Measurements from ENCODE around the gene BTBD6. TPM values are rescaled to one million over a fixed set of nuclear protein-coding genes. Genes with fewer than 3 reads are reported as not detected.

BTBD6 gene
- total and polyA plus RNA-seq, 5 experiments from 2014 or later: 5.5 to 42.8 (median 15.6) TPM

GRCh38 chr14:105204931-105205672 lies 43.2 kb upstream of the BTBD6 start:
- Mint-ChIP-seq H3K36me3 (peaks cover 0 to under 1% (median 0%) of the 10 kb centered on the region in 3 donors), H3K27me3 (peaks cover 0 to 8% (median 0%) of the 10 kb centered on the region in 5 donors), H3K4me3 (no peak overlapping the region), H3K4me1 (peaks cover 9 to 30% (median 16%) of the 10 kb centered on the region in 4 donors), H3K9me3 (no peaks in the 10 kb centered on the region), H3K27ac (peak overlapping the region in 2 of 10 donors; percentile 22 to 50)
- POLR2A ChIA-PET: interaction anchor here (1.2 kb wide), 1 partner anchor 10 kb away, joined by 4 read pairs; no protein-coding TSS in a partner anchor
- DNase-seq: no peak
- ATAC-seq: no peak

- Mint-ChIP-seq H3K9me3 (no peaks in the 10 kb centered on the region), H3K27me3 (peaks cover 0 to 1% (median 0%) of the 10 kb centered on the region in 5 donors), H3K4me1 (peaks cover 7 to 30% (median 16%) of the 10 kb centered on the region in 4 donors), H3K4me3 (no peak overlapping the region), H3K36me3 (peaks cover 0 to 4% (median 0%) of the 10 kb centered on the region in 3 donors), H3K27ac (no peak overlapping the region)
- POLR2A ChIA-PET: no interaction called here
- DNase-seq: no peak
- ATAC-seq: no peak
Measured at GRCh38 chr14:105205673-105206208, 42.6 kb upstream of the BTBD6 start.

GRCh38 chr14:105206873-105207272 lies 41.5 kb upstream of the BTBD6 start:
- Mint-ChIP-seq H3K27ac (no peak overlapping the region), H3K4me3 (no peak overlapping the region), H3K27me3 (no peaks in the 10 kb centered on the region), H3K9me3 (no peaks in the 10 kb centered on the region), H3K36me3 (peaks cover 0 to 12% (median 0%) of the 10 kb centered on the region in 3 donors), H3K4me1 (peaks cover 3 to 23% (median 11%) of the 10 kb centered on the region in 4 donors)
- no peak for DNase-seq
- no peak for ATAC-seq
- POLR2A ChIA-PET: no interaction called here

- DNase-seq (no peak), ATAC-seq (peak; percentile 33 to 46)
- Mint-ChIP-seq H3K4me1 (peaks cover 1 to 17% (median 6%) of the 10 kb centered on the region in 4 donors), H3K9me3 (no peaks in the 10 kb centered on the region), H3K36me3 (peaks cover 0 to 16% (median 2%) of the 10 kb centered on the region in 3 donors), H3K27ac (no peak overlapping the region), H3K27me3 (no peaks in the 10 kb centered on the region), H3K4me3 (no peak overlapping the region)
- POLR2A ChIA-PET: no interaction called here
Measured at GRCh38 chr14:105207460-105207901, 40.9 kb upstream of the BTBD6 start.

GRCh38 chr14:105207996-105208737 lies 40.2 kb upstream of the BTBD6 start:
- Mint-ChIP-seq H3K27ac (peak overlapping the region in 1 of 10 donors; percentile 56), H3K4me1 (peaks cover 0 to 12% (median 2%) of the 10 kb centered on the region in 4 donors), H3K36me3 (peaks cover 0 to 16% (median 2%) of the 10 kb centered on the region in 3 donors), H3K4me3 (no peak overlapping the region), H3K9me3 (no peaks in the 10 kb centered on the region), H3K27me3 (no peaks in the 10 kb centered on the region)
- ATAC-seq (no peak), DNase-seq (no peak)
- POLR2A ChIA-PET: no interaction called here

GRCh38 chr14:105208738-105209075 lies 39.6 kb upstream of the BTBD6 start:
- no peak for DNase-seq
- no peak overlapping the region for H3K27ac Mint-ChIP-seq
- H3K9me3 Mint-ChIP-seq: no peaks in the 10 kb centered on the region
- H3K27me3 Mint-ChIP-seq: no peaks in the 10 kb centered on the region
- no peak overlapping the region for H3K4me3 Mint-ChIP-seq
- ATAC-seq: no peak
- POLR2A ChIA-PET: no interaction called here
- peaks cover 0 to 16% (median 2%) of the 10 kb centered on the region in 3 donors for H3K36me3 Mint-ChIP-seq
- peaks cover 0 to 12% (median 2%) of the 10 kb centered on the region in 4 donors for H3K4me1 Mint-ChIP-seq

- Mint-ChIP-seq H3K36me3 (peaks cover 0 to 16% (median 2%) of the 10 kb centered on the region in 3 donors), H3K4me1 (peaks cover 0 to 12% (median 2%) of the 10 kb centered on the region in 4 donors), H3K27ac (no peak overlapping the region), H3K4me3 (no peak overlapping the region), H3K9me3 (no peaks in the 10 kb centered on the region), H3K27me3 (no peaks in the 10 kb centered on the region)
- no peak for DNase-seq
- POLR2A ChIA-PET: no interaction called here
- no peak for ATAC-seq
Measured at GRCh38 chr14:105209091-105209490, 39.2 kb upstream of the BTBD6 start.

GRCh38 chr14:105209646-105210045 lies 38.7 kb upstream of the BTBD6 start:
- Mint-ChIP-seq H3K27me3 (no peaks in the 10 kb centered on the region), H3K27ac (no peak overlapping the region), H3K4me1 (peaks cover 0 to 7% (median under 1%) of the 10 kb centered on the region in 4 donors), H3K36me3 (peaks cover 0 to 16% (median 2%) of the 10 kb centered on the region in 3 donors), H3K4me3 (no peak overlapping the region), H3K9me3 (no peaks in the 10 kb centered on the region)
- DNase-seq (no peak), ATAC-seq (no peak)
- POLR2A ChIA-PET: no interaction called here

- POLR2A ChIA-PET: no interaction called here
- H3K27ac Mint-ChIP-seq: no peak overlapping the region
Measured at GRCh38 chr14:105210266-105211025, 37.9 kb upstream of the BTBD6 start.

GRCh38 chr14:105211086-105211757 lies 37.1 kb upstream of the BTBD6 start:
- Mint-ChIP-seq H3K4me1 (peaks cover 0 to 6% (median 2%) of the 10 kb centered on the region in 4 donors), H3K36me3 (peaks cover 0 to 25% (median 2%) of the 10 kb centered on the region in 3 donors), H3K4me3 (no peak overlapping the region), H3K27ac (no peak overlapping the region), H3K27me3 (no peaks in the 10 kb centered on the region), H3K9me3 (no peaks in the 10 kb centered on the region)
- DNase-seq (no peak), ATAC-seq (no peak)
- POLR2A ChIA-PET: no interaction called here

More at GRCh38 chr14:105210266-105211025, 37.9 kb upstream of the BTBD6 start:
- H3K4me3 Mint-ChIP-seq: no peak overlapping the region
- no peaks in the 10 kb centered on the region for H3K9me3 Mint-ChIP-seq
- ATAC-seq (no peak), DNase-seq (no peak)
- peaks cover 0 to 6% (median 1%) of the 10 kb centered on the region in 4 donors for H3K4me1 Mint-ChIP-seq
- no peaks in the 10 kb centered on the region for H3K27me3 Mint-ChIP-seq
- H3K36me3 Mint-ChIP-seq: peaks cover 0 to 21% (median 2%) of the 10 kb centered on the region in 3 donors

GRCh38 chr14:105211758-105212089 lies 36.6 kb upstream of the BTBD6 start:
- DNase-seq: no peak
- Mint-ChIP-seq H3K4me3 (no peak overlapping the region), H3K9me3 (no peaks in the 10 kb centered on the region), H3K36me3 (peaks cover 0 to 28% (median 2%) of the 10 kb centered on the region in 3 donors), H3K27ac (no peak overlapping the region), H3K4me1 (peaks cover 0 to 6% (median 2%) of the 10 kb centered on the region in 4 donors), H3K27me3 (no peaks in the 10 kb centered on the region)
- ATAC-seq: no peak
- POLR2A ChIA-PET: no interaction called here
